Adrenal gland (tissue), 5 donors: ENCODE measurements around the gene GRID1.

ENCODE experiments used
- POLR2A ChIP-seq, 2 donors: fragments of 450-650 bp; IDR thresholded peaks; one replicate each; pipeline ENCODE4 v1.6.1; 2017; ENCODE audit warnings: antibody characterized with exemption in 2 of 2, mild to moderate bottlenecking in 2 of 2, moderate library complexity in 1 of 2
- TF ChIP-seq, protein P1 (sequence below), 6 experiments: fragments of 450-650 bp in 4 of 6; fragments of 200-600 bp in 2 of 6; sonication (generic) in 1 of 6; IDR thresholded peaks; 1 replicate in 5 of 6; 2 replicates in 1 of 6; pipeline versions ENCODE4 v1.5.1 to v1.8.0; 2016 to 2021; ENCODE audit warnings: antibody characterized with exemption in 6 of 6, mild to moderate bottlenecking in 2 of 6, moderate library complexity in 1 of 6
- donor health status: DM: no; HTN: no; CAD: no.

DNA sequence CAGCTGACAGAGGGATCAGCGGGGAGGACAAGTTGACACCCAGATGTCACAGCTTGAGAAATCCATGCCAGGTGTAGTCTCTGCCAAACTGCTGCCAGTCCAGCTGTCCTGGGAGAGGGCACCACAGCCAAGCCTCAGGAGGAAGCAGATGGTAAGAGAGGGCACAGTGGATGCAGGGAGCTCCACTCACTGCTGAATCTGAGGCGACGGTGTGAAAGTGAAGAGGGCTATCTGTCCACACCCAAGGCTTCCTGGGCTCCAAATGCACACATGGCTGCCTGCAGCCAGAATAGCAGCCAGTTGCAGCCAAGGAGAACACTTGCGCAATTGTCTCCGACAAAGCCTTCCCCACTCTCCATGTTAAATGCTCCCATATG is 502.4 kb downstream of the GRID1 start:
- TF ChIP-seq, protein P1, sequence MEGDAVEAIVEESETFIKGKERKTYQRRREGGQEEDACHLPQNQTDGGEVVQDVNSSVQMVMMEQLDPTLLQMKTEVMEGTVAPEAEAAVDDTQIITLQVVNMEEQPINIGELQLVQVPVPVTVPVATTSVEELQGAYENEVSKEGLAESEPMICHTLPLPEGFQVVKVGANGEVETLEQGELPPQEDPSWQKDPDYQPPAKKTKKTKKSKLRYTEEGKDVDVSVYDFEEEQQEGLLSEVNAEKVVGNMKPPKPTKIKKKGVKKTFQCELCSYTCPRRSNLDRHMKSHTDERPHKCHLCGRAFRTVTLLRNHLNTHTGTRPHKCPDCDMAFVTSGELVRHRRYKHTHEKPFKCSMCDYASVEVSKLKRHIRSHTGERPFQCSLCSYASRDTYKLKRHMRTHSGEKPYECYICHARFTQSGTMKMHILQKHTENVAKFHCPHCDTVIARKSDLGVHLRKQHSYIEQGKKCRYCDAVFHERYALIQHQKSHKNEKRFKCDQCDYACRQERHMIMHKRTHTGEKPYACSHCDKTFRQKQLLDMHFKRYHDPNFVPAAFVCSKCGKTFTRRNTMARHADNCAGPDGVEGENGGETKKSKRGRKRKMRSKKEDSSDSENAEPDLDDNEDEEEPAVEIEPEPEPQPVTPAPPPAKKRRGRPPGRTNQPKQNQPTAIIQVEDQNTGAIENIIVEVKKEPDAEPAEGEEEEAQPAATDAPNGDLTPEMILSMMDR (IDR thresholded peaks at IDR 0.05), result no peak
- TF ChIP-seq POLR2A (IDR thresholded peaks at IDR 0.05), result no peak
